Umbilical cord (tissue), 2 donors: ENCODE measurements around the gene LY6G5C. TPM values are rescaled to one million over a fixed set of nuclear protein-coding genes. Genes with fewer than 3 reads are reported as not detected.

ENCODE experiments used
- DNase-seq: peaks from one replicate; pipeline ENCODE4 v3.0.0-alpha.2; 2015; ENCODE audit warnings: low spot score
- total RNA-seq: library from RNA; depleted of rRNA; stranded (reverse); fragments of >200 nt; gene quantifications from one replicate; pipeline ENCODE4 v1.2.3, GENCODE V29; 2014; ENCODE audit warnings: low replicate concordance; ENCODE audit not compliant: insufficient read depth

The LY6G5C gene
- total RNA-seq, 1 donor from 2014 or later, result 0.48 TPM

DNA sequence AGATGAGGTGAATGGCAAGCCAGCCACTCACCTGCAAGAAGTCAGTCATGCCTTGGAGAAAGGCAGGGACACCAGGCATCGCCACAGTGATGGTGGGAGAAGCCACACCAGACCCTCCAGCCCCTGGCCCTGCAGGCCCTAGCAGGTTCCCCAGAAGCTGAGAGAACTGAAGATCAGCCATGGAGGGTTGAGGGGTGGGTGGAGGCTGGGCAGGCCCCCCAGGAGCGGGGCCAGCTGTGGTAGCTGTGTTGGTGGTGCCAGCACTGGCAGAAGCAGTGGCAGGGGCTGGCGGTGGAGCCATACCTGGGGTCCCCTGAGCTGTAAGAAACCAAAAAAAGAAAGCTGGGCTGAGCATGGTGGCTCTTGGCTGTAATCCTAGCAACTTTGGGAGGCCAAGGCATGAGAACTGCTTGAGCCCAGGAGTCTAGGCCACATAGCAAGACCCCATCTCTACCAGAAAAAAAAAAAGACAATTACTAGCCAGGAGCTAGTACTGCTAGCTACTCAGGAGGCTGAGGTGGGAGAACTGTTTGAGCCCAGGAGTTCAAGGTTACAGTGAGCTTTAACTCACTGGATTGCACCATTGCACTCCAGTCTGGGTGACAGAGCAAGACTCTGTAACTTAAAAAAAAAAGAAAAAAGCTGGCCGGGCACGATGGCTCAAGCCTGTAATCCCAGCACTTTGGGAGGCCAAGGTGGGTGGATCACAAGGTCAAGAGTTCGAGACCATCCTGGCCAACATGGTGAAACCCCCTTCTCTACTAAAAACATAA lies 37.9 kb downstream of the LY6G5C start:
- DNase-seq, result no peak

DNA sequence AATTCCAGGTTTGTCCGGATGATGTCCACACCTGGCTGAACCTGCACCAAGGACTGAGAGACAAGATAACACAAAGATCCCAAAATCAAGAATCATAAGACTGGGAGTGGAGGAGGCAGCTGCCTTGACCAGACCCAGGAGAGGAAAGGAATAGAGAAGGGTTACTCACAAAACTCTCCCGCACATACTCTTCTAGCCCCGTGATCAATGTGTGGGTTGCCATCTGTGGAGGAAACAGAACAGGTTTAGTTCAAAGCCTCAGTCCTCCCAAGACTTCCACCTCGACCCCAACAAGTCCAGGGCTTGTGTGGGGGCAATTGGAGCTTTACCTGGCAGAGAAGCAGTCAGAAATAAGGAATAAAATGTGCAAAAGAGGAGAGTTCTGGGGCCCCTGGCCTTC lies 39.5 kb downstream of the LY6G5C start:
- no peak for DNase-seq

DNA sequence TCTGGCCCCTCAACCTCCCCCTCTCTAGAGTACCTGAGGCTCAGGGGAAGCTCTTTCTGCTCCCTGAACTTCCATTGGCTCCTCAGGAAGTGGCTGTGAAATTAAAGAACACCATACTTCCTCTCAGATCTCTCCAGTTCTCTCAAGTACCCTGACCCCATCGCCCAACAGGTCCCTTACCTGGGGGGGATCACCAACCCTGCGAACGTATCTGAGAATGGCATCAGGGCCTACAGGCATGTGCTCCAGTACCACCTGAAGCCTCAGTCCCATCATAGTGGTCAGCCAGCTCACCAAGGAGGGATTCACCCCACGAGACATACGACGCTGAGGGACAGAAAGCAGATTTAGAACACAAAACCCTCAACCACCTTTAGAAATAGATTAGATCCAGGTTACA lies 40.3 kb downstream of the LY6G5C start:
- no peak for DNase-seq

DNA sequence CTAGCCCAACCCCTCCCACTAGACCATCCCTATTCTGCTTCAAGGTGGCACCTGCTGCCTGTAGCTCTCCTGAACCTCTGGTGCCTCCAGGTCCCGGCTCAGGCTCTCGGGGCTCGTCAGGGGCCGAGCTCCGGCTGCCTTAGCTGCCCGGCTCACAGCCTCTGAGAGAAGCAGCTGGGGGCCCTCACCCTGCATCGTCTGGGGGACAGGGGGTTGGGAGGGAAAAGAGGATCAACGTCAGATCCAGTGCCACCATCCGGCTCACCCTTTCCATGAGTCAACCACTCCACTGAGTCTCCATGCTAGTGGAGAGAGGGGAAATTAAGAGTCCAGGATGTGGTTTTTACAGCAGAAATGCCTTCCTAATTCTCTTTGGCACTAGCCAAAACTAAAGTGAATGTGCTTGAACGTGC lies 41.4 kb downstream of the LY6G5C start:
- no peak for DNase-seq

DNA sequence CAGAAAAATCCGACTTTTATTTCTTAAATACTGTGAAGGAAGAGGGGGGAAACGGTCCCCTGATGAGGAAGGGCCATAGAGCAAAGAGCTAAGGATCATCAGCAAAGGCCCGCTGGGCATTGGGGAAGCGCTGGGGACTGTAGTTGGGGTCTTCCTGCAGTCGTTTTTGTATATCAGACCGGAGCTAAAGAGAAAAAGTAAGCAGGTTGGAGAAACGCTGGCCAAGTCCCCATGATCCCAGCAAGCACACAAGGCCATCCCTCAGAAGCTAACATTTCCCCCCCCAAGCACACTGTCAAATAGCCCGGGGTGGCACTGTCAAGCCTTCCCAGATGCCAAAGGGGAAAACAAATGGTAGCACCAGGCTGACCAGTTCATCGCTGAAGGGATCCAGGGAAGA lies 41.8 kb downstream of the LY6G5C start:
- DNase-seq, result no peak

DNA sequence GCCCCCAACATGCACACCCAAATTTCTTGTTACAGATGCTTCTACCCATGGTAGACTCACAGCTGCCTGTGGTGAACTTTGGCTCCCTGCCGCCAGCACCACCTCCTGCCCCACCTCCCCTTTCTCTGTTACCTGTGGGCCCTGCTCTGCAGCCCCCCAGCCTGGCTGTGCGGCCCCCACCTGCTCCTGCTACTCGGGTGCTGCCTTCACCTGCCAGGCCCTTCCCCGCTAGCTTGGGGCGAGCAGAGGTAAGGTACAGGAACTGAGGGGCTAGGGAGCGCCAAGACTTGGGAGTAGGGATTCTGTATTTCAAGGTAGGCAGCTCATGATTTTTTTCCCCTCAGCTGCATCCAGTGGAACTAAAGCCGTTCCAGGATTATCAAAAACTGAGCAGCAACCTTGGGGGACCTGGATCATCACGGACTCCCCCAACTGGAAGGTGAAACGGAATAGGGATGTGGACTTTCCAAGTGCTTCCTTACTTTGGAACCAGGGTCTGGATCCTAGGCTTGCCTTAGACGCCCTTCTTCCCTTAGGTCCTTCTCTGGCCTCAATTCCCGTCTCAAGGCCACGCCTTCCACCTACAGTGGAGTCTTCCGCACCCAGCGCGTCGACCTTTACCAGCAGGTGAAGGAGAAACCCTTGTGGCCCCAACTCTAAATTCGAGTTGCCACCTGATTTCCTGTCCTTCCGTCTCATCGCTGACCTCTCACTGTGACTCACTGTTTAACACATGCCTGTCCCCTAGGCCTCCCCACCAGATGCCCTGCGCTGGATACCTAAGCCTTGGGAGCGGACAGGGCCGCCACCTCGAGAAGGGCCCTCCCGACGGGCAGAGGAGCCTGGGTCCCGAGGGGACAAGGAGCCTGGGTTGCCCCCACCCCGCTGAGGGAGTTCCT lies 43.9 kb downstream of the LY6G5C start:
- no peak for DNase-seq

DNA sequence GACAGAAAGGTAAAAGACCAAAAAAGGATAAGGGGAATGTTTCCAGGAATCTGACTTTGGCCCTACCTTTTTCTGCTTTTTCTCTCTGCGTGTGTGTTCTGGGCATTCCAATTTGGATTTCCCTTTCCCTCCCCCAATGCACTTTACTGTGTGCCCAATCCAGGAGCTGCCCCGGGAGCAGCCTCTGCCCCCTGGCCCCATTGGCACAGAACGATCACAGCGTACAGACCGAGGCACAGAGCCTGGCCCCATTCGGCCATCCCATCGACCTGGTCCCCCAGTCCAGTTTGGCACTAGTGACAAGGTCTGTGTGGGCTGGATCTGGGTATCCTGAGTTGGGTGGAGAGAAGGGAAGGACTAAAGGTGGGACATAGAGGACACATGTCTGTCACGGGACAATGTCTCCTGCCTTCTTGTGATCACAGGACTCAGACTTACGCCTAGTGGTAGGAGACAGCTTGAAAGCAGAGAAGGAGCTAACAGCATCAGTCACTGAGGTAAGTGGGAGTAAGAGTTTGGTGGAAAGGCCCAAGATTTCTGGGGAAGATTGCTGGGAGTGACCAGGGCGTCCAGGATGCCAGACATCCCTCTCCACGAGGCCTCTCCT lies 45.8 kb downstream of the LY6G5C start:
- no peak for DNase-seq

DNA sequence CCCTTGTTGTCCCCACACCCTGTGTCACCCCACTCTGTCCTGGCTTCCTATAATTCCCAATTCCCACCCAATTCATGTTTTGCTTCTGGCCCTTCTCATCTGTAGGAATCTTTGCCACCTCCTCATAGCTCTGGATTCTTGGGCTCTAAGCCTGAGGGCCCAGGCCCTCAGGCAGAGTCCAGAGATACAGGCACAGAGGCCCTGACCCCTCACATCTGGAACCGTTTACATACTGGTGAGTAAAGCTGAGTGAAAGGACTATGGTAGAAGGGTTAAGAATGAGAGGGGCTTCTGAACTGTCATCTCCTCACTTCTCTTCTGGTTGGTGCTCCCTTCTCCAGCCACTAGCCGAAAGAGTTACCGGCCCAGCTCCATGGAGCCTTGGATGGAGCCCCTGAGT lies 46.7 kb downstream of the LY6G5C start:
- no peak for DNase-seq

DNA sequence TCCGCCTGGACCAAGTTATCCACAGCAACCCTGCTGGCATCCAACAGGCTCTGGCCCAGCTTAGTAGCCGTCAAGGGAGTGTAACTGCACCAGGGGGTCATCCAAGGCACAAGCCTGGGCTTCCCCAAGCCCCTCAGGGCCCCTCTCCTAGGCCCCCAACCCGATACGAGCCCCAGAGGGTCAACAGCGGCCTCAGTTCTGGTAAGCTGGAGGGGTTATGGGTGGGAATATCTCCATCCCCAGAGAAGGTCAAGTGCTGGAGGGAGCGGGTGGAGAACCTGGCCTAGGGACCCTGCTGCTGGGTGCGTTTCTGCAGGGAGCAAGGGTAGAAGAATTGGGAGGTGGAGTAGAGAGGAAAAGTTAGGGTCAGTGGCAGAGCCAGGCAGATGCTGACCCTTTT lies 47.4 kb downstream of the LY6G5C start:
- DNase-seq, result no peak

DNA sequence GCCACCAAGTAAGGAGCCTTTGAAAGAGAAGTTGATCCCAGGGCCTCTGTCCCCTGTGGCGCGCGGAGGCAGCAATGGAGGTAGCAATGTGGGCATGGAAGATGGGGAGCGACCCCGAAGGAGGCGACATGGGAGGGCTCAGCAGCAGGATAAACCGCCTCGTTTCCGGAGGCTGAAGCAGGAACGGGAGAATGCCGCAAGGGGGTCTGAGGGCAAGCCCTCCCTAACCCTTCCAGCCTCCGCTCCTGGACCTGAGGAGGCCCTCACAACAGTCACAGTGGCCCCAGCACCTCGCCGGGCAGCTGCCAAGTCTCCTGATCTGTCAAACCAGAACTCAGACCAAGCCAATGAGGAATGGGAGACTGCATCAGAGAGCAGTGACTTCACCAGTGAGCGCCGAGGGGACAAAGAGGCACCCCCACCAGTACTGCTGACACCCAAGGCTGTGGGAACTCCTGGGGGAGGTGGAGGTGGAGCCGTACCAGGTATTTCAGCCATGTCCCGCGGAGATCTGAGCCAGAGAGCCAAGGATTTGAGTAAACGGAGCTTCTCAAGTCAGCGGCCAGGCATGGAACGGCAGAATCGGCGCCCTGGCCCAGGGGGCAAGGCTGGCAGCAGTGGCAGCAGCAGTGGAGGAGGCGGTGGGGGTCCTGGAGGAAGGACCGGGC lies 48.5 kb downstream of the LY6G5C start:
- no peak for DNase-seq

DNA sequence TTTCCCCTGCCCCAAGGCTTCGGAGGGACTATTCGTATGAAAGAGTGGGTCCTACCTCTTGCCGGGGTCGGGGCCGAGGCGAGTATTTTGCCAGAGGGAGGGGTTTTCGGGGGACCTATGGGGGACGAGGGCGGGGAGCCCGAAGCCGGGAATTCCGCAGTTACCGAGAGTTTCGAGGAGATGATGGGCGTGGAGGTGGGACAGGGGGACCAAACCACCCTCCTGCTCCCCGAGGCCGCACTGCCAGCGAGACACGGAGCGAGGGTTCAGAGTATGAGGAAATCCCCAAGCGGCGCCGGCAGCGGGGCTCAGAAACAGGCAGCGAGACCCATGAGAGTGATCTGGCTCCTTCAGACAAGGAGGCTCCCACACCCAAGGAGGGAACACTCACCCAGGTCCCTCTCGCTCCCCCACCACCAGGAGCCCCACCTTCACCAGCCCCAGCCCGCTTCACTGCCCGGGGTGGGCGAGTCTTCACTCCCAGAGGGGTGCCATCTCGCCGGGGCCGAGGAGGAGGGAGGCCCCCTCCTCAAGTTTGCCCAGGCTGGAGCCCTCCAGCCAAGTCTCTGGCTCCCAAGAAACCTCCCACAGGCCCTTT lies 49.1 kb downstream of the LY6G5C start:
- DNase-seq, result no peak

DNA sequence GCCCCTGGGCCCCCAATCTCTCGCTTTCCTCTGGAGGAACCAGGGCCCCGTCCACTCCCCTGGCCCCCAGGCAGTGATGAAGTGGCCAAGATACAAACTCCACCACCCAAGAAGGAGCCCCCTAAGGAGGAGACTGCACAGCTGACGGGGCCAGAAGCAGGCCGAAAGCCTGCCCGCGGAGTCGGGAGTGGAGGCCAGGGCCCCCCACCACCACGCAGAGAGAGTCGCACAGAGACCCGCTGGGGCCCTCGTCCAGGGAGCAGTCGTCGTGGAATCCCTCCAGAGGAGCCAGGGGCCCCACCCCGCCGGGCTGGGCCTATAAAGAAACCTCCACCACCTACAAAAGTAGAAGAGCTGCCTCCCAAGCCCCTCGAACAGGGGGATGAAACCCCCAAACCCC lies 49.7 kb downstream of the LY6G5C start:
- no peak for DNase-seq

DNA sequence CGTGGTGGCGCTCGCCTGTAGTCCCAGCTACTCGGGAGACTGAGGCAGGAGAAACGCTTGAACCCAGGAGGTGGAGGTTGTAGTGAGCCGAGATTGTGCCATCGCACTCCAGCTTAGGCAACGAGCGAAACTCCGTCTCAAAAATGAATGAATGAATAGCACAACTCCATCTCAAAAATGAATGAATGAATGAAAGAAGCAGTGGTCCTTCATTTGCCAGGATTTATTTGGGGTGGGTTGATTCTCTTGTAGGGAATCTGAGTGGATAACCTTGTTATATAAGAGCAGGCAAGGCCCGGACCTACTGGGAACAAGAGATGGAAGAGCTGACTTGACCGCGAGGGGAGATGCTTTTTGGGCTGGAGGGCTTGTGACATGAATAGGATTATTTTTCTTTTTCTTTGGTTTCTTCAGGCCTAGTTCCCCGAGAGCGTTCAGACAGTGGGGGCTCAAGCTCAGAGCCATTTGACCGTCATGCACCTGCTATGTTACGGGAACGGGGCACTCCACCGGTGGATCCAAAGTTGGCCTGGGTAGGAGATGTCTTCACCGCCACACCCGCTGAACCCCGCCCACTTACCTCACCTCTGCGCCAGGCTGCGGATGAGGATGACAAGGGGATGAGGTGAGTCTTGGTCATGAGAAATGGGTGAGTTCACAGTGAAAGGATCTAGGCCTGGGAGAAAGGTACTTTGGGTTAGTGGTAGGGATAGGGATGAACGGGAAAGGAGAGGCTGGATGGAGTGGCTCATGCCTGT lies 50.5 kb downstream of the LY6G5C start:
- no peak for DNase-seq

DNA sequence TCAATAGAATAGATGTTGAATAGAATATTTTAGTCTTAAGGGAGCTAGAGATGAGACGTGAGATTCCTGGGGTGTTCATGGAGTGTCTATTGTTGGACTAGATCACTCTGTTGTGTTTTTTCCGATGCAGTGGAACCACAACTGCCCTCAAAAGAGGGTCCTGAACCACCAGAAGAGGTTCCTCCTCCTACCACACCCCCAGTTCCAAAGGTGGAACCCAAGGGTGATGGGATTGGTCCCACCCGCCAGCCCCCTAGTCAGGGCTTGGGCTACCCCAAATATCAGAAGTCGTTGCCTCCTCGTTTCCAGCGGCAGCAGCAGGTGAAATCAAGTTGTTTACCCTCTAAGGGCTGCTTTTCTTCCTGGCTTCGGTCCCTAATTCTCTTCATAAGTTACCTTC lies 51.9 kb downstream of the LY6G5C start:
- DNase-seq, result no peak

DNA sequence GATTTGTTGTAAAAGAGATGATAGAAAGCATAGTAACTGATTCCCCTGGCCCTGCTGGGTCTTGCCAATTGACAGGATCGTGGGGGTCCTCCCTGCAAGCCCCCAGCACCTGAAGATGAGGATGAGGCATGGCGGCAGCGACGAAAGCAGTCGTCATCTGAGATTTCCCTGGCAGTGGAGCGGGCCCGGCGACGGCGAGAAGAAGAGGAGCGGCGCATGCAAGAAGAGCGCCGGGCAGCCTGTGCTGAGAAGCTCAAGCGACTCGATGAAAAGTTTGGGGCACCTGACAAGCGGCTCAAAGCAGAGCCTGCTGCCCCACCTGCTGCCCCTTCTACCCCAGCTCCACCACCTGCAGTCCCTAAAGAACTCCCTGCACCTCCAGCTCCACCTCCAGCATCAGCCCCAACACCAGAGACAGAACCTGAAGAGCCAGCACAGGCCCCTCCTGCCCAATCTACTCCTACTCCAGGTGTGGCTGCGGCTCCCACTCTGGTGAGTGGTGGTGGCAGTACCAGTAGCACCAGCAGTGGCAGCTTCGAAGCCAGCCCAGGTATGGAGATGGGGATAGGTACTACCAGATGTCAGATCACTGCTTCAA lies 53.1 kb downstream of the LY6G5C start:
- no peak for DNase-seq

DNA sequence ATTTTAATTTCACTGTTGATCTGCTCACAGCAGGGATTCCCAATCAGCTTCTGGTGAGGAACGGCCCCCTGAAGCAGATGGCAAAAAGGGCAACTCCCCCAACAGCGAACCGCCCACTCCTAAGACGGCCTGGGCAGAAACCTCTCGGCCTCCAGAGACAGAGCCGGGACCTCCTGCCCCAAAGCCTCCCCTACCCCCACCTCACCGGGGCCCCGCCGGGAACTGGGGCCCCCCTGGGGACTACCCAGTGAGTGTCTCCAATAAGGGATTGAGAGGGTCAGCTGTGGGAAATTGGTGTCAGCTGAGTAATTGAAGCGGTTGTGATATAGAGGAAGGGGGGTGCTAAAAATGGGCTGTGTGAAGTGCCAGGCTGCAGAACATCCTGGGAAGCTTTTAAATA lies 53.9 kb downstream of the LY6G5C start:
- DNase-seq, result no peak
